ENCODE data around the gene SUMO4.

DNA sequence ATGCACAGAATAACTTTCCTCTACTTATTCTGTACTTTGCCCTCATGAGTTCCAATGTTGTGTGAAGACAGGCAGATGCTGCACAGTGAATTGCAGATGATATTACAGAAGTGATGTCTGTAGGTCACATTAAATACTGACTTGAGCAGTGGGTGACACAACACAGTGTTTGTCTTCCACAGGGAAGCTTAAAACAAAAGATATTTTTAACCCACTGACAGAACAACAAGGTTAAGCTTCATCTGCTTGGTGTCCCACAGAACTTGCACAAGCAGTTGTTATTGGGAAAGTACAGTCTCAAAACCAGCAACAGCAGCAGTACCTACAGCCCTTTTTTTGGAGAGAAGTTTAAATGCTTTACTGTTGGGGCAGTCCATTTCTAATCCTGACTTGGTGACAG is 10.5 kb downstream of the SUMO4 start:
- TF ChIP-seq, protein P1, sequence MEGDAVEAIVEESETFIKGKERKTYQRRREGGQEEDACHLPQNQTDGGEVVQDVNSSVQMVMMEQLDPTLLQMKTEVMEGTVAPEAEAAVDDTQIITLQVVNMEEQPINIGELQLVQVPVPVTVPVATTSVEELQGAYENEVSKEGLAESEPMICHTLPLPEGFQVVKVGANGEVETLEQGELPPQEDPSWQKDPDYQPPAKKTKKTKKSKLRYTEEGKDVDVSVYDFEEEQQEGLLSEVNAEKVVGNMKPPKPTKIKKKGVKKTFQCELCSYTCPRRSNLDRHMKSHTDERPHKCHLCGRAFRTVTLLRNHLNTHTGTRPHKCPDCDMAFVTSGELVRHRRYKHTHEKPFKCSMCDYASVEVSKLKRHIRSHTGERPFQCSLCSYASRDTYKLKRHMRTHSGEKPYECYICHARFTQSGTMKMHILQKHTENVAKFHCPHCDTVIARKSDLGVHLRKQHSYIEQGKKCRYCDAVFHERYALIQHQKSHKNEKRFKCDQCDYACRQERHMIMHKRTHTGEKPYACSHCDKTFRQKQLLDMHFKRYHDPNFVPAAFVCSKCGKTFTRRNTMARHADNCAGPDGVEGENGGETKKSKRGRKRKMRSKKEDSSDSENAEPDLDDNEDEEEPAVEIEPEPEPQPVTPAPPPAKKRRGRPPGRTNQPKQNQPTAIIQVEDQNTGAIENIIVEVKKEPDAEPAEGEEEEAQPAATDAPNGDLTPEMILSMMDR (conservative IDR thresholded peaks at IDR 0.05; ENCODE audit: low read length), result no peak
- no peak for TF ChIP-seq EZH2phosphoT487 (IDR thresholded peaks at IDR 0.05; ENCODE audit: borderline replicate concordance)
